Lower leg skin (tissue), 4 donors: ENCODE measurements around the gene LTBP2. TPM values are rescaled to one million over a fixed set of nuclear protein-coding genes. Genes with fewer than 3 reads are reported as not detected.

Experiments
- DNase-seq, 2 donors: peaks; one replicate each; pipeline ENCODE4 v3.0.0-alpha.2; 2019; ENCODE audit warnings: low spot score in 2 of 2
- H3K4me3 ChIP-seq: fragments of 200-600 bp; sonication (generic); 2 replicates; pipeline ENCODE4 v1.5.1; 2017; ENCODE audit warnings: mild to moderate bottlenecking, low read depth; ENCODE audit not compliant: poor library complexity, severe bottlenecking
- POLR2A ChIP-seq, 2 donors: fragments of 450-650 bp; IDR thresholded peaks; one replicate each; pipeline ENCODE4 v1.6.1; 2016 to 2017; ENCODE audit warnings: antibody characterized with exemption in 2 of 2, mild to moderate bottlenecking in 1 of 2, moderate library complexity in 1 of 2
- WGBS, 2 donors: methylation state at CpG; one replicate each; pipeline ENCODE4 v1.1.5; 2018; 5-methylcytosine and 5-hydroxymethylcytosine counted together
- intact Hi-C: fragments of 100-400 bp; cut with DNase I; formaldehyde crosslinking; loops from one replicate; pipeline ENCODE4 v1.15.0; 2023; ENCODE audit warnings: low total_unique reads
- total RNA-seq, 4 donors: library from RNA; depleted of rRNA; stranded (reverse); fragments of >200 nt; gene quantifications; one replicate each; pipeline ENCODE4 v1.1.0, GENCODE V29; 2016
- TF ChIP-seq, protein P1 (sequence below), 3 donors: fragments of 450-650 bp; IDR thresholded peaks; one replicate each; pipeline ENCODE4 v1.5.1; 2016; ENCODE audit warnings: antibody characterized with exemption in 3 of 3, mild to moderate bottlenecking in 3 of 3, moderate library complexity in 2 of 3

Gene LTBP2
- total RNA-seq, 4 donors from 2014 or later = 13.7 to 39.3 (median 25.9) TPM

DNA sequence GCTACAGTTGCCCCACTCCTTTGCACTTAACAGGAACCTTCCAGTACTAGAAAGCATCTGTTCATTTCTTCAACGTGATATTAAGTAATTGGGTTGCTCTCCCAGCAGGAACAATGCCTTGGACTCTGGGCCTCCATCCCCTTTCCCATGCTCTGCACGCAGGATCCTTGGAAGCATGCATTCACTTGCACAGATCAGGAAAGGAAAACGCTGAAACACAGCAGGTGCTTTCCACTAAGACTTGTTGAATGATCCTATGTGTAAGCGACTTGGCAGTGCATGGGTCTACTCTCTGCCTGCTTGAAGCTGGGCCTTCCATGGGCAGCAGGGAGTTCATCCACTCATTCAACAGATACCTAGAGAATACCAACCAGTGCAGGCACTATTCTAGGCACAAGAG lies 2.3 kb downstream of the LTBP2 start:
- H3K4me3 ChIP-seq = no peak overlapping the region
- 35 to 37% methylated on average over 4 of the region's 4 CpGs for WGBS, 2 donors

DNA sequence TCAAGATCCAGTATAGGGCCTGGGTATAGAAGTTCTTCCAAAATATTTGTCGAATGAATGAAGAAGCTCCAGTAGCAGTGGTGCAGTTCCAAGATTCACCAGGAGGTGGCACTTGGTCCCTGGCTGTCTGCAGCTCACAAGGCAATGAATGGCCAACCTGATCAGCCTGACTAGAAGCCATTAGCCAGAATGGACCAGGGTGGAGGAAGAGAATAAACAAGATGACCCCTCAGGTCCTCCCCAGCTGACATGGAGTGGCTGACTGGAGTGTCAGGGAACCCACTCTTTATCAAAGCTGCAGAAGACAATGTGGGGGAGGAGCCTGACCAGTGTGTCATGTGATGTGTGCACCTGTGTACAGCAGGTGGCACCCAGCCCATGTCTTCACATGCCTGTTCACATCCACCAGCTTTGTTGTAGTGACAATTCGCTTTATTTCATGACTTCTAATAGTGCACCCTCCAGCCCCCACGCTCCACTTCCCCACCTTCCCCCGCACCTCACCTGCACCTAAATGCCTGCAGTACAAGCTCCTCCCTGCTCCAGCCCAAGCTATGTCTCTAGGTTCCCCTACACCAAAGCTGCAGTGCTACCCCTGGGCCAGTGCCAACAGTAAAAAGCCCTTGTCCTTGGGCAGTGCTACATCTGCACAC lies 3.0 kb downstream of the LTBP2 start:
- no peak for TF ChIP-seq POLR2A (IDR thresholded peaks at IDR 0.05)
- TF ChIP-seq, protein P1, sequence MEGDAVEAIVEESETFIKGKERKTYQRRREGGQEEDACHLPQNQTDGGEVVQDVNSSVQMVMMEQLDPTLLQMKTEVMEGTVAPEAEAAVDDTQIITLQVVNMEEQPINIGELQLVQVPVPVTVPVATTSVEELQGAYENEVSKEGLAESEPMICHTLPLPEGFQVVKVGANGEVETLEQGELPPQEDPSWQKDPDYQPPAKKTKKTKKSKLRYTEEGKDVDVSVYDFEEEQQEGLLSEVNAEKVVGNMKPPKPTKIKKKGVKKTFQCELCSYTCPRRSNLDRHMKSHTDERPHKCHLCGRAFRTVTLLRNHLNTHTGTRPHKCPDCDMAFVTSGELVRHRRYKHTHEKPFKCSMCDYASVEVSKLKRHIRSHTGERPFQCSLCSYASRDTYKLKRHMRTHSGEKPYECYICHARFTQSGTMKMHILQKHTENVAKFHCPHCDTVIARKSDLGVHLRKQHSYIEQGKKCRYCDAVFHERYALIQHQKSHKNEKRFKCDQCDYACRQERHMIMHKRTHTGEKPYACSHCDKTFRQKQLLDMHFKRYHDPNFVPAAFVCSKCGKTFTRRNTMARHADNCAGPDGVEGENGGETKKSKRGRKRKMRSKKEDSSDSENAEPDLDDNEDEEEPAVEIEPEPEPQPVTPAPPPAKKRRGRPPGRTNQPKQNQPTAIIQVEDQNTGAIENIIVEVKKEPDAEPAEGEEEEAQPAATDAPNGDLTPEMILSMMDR (IDR thresholded peaks at IDR 0.05) = peak in 1 of 3 donors; percentile 81
- peak; percentile 90 to 98 for DNase-seq
- H3K4me3 ChIP-seq = no peak overlapping the region
- WGBS, 2 donors = 34 to 46% methylated on average over 4 of the region's 4 CpGs
- intact Hi-C loops = loop anchor here (10.0 kb wide), 1 partner anchor 104 kb away; no protein-coding TSS in a partner anchor

More for the DNA sequence above, 2.3 kb downstream of the LTBP2 start:
- DNase-seq = no peak
- TF ChIP-seq, protein P1 (IDR thresholded peaks at IDR 0.05) = no peak
- no peak for TF ChIP-seq POLR2A (IDR thresholded peaks at IDR 0.05)
- intact Hi-C loops = loop anchor here (10.0 kb wide), 1 partner anchor 105 kb away; no protein-coding TSS in a partner anchor

DNA sequence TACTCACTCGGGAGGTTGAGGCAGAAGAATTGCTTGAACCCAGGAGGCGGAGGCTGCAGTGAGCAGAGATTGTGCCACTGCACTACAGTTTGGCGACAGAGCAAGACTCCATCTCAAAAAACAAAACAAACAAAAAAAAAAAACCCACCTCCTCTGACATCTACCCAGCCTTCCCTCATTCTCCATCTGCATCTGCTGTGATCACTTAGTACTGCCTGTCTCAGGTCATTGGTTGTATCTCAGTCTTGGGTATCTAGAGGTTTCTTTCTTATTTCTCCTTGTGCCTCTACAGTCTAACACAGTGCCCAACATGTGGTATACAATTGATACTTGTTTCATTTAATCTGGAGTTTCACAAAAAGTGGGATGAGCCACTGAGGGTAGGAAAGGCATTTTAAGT lies 5.3 kb downstream of the LTBP2 start:
- TF ChIP-seq, protein P1 (IDR thresholded peaks at IDR 0.05) = no peak
- no peak for TF ChIP-seq POLR2A (IDR thresholded peaks at IDR 0.05)
- H3K4me3 ChIP-seq = no peak overlapping the region
- DNase-seq = no peak
- intact Hi-C loops = loop anchor here (10.0 kb wide), 1 partner anchor 102 kb away; no protein-coding TSS in a partner anchor
- WGBS, 2 donors = 91 to 94% methylated on average over 3 of the region's 3 CpGs

DNA sequence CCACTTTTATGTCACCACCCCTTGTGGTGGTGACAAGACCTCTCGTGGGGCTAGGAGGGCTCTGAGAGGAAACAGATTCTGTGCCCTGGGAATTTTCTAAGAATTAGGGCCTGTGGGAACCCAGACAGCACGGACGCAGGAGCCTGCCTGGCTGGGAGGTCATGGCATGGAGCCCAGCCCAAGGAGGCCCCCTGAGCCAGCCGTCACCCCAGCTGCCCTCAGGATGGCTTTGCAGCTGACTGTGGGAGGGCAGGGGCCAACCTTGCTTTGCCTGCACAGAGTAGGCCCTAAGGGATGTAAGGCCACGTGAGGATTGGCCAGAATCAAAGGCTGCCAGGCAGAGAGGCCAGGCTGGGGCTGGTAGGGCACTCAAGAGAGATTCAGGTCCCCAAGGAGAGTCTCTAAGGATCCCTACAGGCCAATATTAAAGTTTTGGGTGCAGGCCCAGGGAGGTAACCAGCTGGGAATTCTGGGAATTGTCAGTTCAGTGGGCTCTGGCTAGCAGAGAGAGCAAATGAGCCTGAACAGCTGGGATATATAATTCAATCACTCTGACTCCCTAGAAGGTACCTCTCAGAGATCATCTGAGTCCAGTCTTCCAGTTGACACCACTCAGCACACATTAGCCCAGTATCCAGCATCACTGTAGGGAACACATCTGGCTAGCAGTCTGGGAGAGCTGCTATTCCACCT lies 6.4 kb downstream of the LTBP2 start:
- H3K4me3 ChIP-seq = no peak overlapping the region
- 61 to 70% methylated on average over 5 of the region's 5 CpGs for WGBS, 2 donors
- no peak for DNase-seq
- intact Hi-C loops = loop anchor here (10.0 kb wide), 1 partner anchor 101 kb away; no protein-coding TSS in a partner anchor
- TF ChIP-seq, protein P1 (IDR thresholded peaks at IDR 0.05) = no peak
- no peak for TF ChIP-seq POLR2A (IDR thresholded peaks at IDR 0.05)

DNA sequence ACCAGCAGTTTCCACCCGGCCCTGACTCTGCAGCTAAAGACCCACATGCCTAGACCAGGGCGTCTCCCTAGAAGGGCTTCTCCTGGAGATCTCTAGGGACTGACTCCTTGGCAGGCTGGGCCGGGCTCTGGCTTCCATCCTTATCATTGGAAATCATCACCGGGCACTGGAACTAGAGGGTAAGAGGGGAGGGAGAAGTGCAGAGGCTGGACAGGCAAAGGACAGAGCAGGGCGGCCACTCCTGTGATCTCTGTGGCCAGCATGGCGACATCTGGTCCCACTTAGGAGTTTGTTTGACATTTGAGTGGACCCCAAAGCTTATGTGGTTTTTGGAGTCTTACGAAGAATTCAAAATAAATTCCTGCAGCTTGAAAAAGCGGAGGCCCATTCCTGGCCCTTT lies 7.1 kb downstream of the LTBP2 start:
- intact Hi-C loops = loop anchor here (10.0 kb wide), 1 partner anchor 100 kb away; no protein-coding TSS in a partner anchor
- TF ChIP-seq, protein P1 (IDR thresholded peaks at IDR 0.05) = no peak
- TF ChIP-seq POLR2A (IDR thresholded peaks at IDR 0.05) = no peak
- H3K4me3 ChIP-seq = no peak overlapping the region
- 64 to 72% methylated on average over 8 of the region's 8 CpGs for WGBS, 2 donors
- no peak for DNase-seq
